GM21381 (cell line): ENCODE data around the gene RBCK1.
"Not testable (repeated sequence)": the region's sequence is repeated elsewhere in the genome, so short reads cannot be mapped to it uniquely, and the experiment has no call there.

ENCODE experiments used
- ATAC-seq: cut with Tn5 transposase; IDR thresholded peaks from one replicate; pipeline ENCODE4 v1.9.1; 2021; ENCODE audit warnings: mild to moderate bottlenecking, moderate library complexity; ENCODE audit not compliant: unreplicated experiment

Gene RBCK1

DNA sequence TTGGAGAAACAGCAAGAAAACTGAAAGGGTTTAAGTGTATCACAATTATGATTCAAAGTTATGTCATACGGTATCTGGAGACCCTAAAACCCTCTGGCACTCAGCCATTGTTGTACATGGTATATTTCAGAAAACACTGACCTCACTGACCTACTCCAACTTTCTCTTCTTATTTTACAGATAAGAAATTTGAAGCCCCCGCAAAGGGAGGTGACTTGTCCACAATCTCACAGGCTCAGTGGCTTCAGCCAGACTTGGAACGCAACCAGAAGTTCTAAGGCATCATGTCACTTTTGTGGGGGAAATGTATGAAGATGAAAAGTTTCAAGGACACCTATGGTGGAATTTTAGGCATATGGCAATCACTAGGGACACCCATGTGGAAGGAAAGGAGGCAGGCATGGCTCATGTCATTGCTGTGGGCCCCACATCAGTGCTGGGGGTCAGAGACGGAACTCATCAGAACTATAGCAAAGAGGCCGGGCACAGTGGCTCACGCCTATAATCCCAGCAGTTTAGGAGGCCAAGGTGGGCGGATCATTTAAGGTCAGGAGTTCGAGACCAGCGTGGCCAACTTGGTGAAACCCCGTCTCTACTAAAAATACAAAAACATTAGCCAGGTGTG lies 32.7 kb upstream of the RBCK1 start:
- no peak for ATAC-seq

GRCh38 chr20:376089-376488 lies 32.0 kb upstream of the RBCK1 start:
- no peak for ATAC-seq

- no peak for ATAC-seq
Observed at GRCh38 chr20:376750-377149, 31.3 kb upstream of the RBCK1 start.

DNA sequence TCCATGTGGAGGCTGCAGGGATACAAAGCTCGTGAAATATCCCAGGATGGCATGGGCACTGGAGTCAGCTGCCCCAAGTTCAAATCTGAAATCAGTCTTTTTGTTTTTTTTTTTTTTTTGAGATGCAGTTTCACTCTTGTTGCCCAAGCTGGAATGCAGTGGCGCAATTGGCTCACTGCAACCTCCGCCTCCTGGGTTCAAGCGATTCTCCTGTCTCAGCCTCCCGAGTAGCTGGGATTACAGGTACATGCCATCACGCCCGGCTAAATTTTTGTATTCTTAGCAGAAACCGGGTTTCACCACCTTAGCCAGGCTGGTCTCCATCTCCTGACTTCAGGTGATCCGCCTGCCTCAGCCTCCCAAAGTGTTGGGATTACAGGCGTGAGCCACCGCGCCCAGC lies 30.5 kb upstream of the RBCK1 start:
- ATAC-seq = not testable (repeated sequence)

DNA sequence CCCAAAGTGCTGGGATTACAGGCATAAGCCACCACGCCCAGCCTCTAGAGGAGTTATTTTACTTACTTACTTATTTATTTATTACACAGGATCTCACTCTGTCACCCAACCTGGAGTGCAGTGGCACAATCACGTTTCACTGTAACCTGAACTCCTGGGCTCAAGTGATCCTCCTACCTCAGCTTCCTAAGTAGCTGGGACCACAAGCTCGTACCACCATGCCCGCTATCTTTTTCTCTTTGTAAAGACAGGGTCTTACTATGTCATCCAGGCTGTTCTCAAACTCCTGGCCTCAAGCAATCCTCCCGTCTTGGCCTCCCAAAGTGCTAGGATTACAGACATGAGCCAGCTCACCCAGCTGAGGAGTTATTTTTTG lies 29.1 kb upstream of the RBCK1 start:
- ATAC-seq = no peak

DNA sequence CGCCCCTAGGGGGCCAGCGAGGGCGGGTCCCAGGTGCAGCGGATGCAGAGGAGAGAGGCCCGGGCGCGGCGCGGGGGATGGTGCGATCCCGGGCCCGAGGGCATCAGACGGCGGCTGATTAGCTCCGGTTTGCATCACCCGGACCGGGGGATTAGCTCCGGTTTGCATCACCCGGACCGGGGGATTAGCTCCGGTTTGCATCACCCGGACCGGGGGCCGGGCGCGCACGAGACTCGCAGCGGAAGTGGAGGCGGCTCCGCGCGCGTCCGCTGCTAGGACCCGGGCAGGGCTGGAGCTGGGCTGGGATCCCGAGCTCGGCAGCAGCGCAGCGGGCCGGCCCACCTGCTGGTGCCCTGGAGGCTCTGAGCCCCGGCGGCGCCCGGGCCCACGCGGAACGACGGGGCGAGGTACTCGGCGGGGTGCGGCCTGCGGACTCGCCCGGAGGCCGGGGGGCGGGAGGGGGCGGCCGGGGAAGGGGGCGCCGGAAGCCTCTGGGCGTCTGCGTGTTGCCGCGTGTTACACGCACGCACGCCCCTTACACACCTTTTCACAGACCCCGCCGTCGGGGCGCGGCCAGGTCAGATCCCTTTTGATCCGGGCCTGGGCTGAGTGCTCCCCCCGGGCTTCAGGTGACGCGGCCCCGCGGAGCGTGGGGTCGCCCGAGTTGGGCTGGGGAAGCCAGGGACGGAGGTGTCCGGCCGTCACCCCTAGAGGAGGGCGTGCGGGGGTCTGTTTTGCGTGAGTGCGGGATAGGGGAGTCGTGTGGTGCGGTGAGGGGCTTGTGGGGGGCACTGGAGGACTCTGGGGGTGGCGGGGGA lies 27.1 kb upstream of the RBCK1 start:
- peak; percentile 57 for ATAC-seq

DNA sequence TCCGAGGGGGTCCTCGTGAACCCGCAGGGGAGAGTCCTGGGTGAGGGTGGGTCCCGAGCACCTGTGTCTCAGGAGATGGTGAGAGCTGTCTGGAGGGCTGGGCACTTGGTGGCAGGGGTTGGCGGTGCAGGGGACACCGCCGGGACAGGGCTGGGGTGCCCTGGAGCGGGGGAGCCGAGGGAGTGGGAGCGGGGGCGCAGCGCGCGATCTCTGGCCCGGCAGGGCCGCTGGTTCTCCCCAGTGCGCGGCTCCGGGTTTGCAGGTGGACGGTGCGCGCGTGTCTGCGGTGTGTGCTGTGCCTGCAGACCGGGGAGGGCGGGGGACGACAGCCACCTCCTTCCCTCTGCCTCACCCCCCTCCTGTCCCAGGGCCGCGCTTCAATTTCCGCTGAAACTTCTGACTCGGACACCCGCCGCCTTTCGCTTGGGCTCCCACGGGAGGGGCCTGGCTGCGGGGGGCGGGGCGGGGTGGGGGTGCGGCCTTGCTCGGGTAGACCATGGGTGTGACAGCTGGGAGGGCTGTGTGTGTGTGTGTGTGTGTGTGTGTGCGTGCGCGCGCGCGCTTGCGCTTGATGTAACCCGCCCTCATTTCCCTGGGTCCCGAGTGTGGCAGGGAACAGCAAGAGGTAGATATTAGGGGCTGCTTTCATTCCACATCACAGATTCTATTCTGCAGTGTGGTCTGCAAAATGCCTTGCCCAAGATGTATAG lies 26.4 kb upstream of the RBCK1 start:
- ATAC-seq = peak; percentile 58

DNA sequence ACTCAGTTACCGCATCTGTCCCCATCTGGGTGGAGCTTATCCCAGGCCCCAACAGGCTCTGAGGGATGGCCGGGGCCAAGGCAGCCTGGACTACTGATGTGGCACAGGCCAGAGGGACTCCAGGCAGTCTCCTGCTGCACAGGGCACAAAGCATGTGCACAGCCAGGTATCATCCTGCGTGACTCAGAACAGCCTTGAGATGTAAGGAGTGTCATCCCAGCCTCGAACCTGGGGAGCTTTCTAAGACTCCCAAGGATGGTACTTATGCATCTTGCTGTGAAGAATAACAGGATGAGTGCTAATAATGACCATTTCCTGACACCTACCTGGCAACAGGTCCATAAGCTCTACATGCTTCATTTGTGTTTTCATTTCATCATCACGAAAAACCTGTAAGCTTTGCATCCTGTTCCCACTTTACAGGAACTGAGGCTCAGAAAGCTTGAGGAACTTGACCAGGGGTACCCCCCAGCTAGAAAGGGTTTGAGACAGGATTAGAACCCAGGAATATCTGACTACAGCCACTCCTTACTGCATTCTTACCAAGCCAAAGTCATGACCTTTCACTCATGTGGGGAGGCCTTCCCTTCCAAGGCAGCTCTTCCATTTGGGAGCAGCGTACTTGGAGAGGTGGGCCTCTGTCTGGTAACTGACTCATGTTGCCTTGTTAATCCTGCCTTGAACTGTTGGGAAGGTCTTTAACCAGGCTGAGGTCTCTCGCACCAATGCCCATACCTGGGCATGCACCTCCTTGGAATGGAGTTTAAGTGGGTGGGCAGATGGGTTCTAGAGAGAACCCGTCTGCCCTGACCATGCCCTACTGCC lies 25.6 kb upstream of the RBCK1 start:
- ATAC-seq = peak; percentile 11

- no peak for ATAC-seq
Observed at GRCh38 chr20:383889-384288, 24.2 kb upstream of the RBCK1 start.

DNA sequence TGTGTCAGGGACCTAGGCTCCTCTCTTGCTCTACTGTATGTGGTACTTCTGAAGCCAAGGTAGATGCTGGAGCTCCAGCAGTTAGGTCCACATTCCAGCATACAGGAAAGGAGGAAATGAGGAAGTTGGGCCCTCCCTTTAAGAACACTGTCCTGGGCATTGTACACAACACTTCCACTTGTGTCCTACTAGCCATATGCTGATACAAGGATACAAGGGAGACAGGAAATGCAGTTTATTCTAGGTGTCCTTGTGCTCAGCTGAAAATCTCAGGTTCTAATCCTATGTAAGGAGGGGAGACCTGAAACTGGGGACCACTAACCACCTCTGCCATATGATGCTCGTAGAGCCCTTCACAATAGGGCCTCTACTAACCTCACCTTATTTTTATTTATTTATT lies 23.4 kb upstream of the RBCK1 start:
- ATAC-seq = no peak

DNA sequence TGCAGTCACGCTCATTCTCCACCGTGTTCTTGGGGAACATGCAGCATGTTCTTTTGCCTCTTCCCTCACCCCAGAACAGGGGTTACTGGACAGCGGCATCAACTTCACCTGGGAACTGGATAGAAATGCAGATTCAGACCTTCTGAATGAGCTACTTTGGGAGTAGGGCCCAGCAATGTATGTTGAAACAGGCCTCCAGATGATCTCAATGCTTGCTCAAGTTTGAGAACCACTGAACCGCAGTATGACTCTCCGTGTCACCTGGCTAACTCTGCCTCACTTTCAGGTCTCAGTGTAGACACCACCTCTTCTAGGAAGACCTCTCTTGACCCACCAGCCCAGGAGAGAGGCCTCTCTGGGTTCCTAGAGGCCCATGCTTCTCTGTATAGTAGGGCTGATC lies 22.7 kb upstream of the RBCK1 start:
- ATAC-seq = no peak

DNA sequence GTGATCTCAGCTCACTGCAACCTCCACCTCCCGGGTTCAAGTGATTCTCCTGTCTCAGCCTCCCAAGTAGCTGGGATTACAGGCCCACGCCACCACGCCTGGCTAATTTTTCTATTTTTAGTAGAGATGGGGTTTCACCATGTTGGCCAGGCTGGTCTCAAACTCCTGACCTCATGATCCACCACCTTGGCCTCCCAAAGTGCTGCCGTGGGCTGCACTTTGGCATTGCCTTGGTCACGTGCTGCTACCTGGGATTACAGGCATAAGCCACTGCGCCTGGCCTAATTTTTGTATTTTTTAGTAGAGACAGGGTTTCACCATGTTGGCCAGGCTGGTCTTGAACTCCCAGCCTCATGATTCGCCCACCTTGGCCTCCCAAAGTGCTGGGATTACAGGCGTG lies 21.5 kb upstream of the RBCK1 start:
- ATAC-seq = not testable (repeated sequence)

- no peak for ATAC-seq
Observed at GRCh38 chr20:387520-387919, 20.6 kb upstream of the RBCK1 start.

GRCh38 chr20:388034-388994 lies 19.8 kb upstream of the RBCK1 start:
- ATAC-seq = no peak

DNA sequence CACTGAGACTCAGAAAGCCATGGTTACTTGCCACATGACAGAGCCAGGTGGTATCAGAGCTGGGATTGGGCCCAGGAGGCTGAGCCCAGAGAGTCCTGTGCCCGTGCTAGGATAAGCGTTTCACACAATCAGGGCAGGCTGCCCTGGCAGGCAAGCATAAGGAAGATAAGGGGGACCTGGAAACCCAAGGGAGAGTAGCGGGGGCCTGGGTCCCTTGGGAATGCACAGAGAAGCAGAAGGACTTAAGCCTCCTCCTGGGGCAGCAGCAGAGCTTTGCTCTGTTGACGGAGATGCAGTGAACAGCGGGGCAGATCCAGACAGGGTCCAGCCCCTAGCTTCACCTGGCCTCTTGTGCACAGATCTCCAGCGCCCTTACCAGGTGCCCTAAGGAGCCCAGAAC lies 18.9 kb upstream of the RBCK1 start:
- ATAC-seq = no peak

DNA sequence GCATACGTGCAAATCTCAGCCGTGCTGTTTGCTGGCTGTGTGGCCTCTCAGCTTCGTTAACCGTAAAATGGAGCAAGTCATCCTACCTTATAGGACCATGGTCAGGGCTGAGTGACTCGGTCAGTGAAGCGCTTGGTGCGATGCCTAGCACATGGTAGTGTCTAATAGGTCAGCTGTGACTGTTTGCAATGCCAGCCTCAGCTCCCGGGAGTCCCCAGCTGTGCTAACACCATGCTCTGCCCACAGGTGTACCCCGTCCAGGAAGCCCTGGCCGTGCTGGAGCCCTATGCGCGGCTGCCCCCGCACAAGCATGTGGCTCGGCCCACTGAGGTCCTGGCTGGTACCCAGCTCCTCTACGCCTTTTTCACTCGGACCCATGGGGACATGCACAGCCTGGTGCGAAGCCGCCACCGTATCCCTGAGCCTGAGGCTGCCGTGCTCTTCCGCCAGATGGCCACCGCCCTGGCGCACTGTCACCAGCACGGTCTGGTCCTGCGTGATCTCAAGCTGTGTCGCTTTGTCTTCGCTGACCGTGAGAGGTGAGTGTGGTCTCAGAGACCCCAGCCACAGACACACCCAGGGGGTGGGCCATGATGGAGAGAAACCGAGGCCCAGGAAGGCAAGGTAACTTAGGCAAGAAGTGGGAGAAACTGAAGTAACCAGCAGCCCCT lies 16.9 kb upstream of the RBCK1 start:
- no peak for ATAC-seq

GRCh38 chr20:393296-393695 lies 14.8 kb upstream of the RBCK1 start:
- not testable (repeated sequence) for ATAC-seq

GRCh38 chr20:396252-396618 lies 11.9 kb upstream of the RBCK1 start:
- ATAC-seq = no peak

GRCh38 chr20:396619-397431 lies 11.3 kb upstream of the RBCK1 start:
- no peak for ATAC-seq
